K562 (cell line): Measurements from ENCODE around the gene PTH1R. TPM values are rescaled to one million over a fixed set of nuclear protein-coding genes. Genes with fewer than 3 reads are reported as not detected.

Experiments
- ATAC-seq: fragments of 200-7000 bp; cut with Tn5 transposase; 3 replicates; pipeline ENCODE4 v1.9.1; 2020; ENCODE audit warnings: moderate library complexity
- BruUV-seq: library from RNA; stranded (reverse); fragments of 400-500 nt; replicated peaks from 2 replicates; lab custom pipeline; 2021; lab: Mats Ljungman, UMichigan
- CTCF ChIA-PET: fragments of 300-600 bp; formaldehyde crosslinking; extraction: SDS; loops from one replicate; lab custom pipeline; 2021; ENCODE audit warnings: low intra/inter-chr PET ratio; lab: Yijun Ruan, JAX
- POLR2A ChIA-PET: fragments of 300-600, 350-650 bp; sonication (Branson Sonifier 250); formaldehyde crosslinking; extraction: SDS; loops from one replicate; lab custom pipeline; 2021; ENCODE audit warnings: antibody characterized with exemption, inconsistent platforms; lab: Yijun Ruan, JAX
- DNase-seq, 4 experiments: peaks; one replicate each; pipeline versions ENCODE4 v3.0.0 to v3.0.0-alpha.2; 2011 to 2018; ENCODE audit warnings: low spot score in 3 of 4, mixed read lengths in 3 of 4; ENCODE audit errors: extremely low read depth in 1 of 4
- FAIRE-seq: peaks from 2 replicates; lab custom pipeline; 2011; peaks lifted over from hg19 to GRCh38; lab: Jason Lieb, UNC
- H2AFZ ChIP-seq: 2 replicates; pipeline ENCODE4 v1.6.0; 2011; ENCODE audit warnings: low read depth, low read length, control low read depth, inconsistent platforms
- H3K27ac ChIP-seq: fragments of 200-600 bp; 3 replicates; pipeline ENCODE4 v1.8.0; 2011; ENCODE audit warnings: low read depth, mild to moderate bottlenecking, control low read depth, inconsistent platforms, low read length, moderate library complexity, mixed read lengths; ENCODE audit errors: extremely low read depth
- H3K27me3 ChIP-seq, 2 experiments: fragments of 300-600 bp in 1 of 2; 2 replicates in 1 of 2; 3 replicates in 1 of 2; pipeline versions ENCODE4 v1.6.0 to v1.8.0; 2011; ENCODE audit warnings: inconsistent platforms in 2 of 2, low read length in 2 of 2, mild to moderate bottlenecking in 1 of 2, mixed read lengths in 1 of 2, moderate library complexity in 1 of 2; ENCODE audit not compliant: control insufficient read depth in 2 of 2, insufficient read depth in 2 of 2
- H3K36me3 ChIP-seq: fragments of 300-600 bp; 3 replicates; pipeline ENCODE4 v1.8.0; 2011; ENCODE audit warnings: mild to moderate bottlenecking, low read length, inconsistent platforms; ENCODE audit not compliant: control insufficient read depth, insufficient read depth
- H3K4me1 ChIP-seq, 2 experiments: fragments of 200-600 bp in 1 of 2; replicated peaks in 1 of 2; 2 replicates in 1 of 2; 3 replicates in 1 of 2; pipeline versions ENCODE4 v1.5.1 to v1.8.0; 2011; ENCODE audit warnings: inconsistent platforms in 2 of 2, low read length in 2 of 2, mild to moderate bottlenecking in 1 of 2, mixed read lengths in 1 of 2, moderate library complexity in 1 of 2; ENCODE audit not compliant: control insufficient read depth in 2 of 2, insufficient read depth in 2 of 2
- H3K4me2 ChIP-seq: 2 replicates; pipeline ENCODE4 v1.6.1; 2011; ENCODE audit warnings: low read length, control low read depth, inconsistent platforms, mixed read lengths; ENCODE audit not compliant: insufficient read depth
- H3K4me3 ChIP-seq: fragments of 200-600 bp; sonication (generic), shearing (Covaris generic); 2 replicates; pipeline ENCODE4 v1.5.1; 2016; ENCODE audit warnings: control low read depth, inconsistent platforms
- H3K79me2 ChIP-seq: fragments of 200-600 bp; 3 replicates; pipeline ENCODE4 v1.8.0; 2011; ENCODE audit warnings: low read length, inconsistent platforms; ENCODE audit not compliant: control insufficient read depth, insufficient read depth
- H3K9ac ChIP-seq, 2 experiments: 2 replicates each; pipeline versions ENCODE4 v1.6.0 to v1.6.1; 2011; ENCODE audit warnings: low read depth in 2 of 2, low read length in 2 of 2, control low read depth in 1 of 2, inconsistent platforms in 1 of 2, mild to moderate bottlenecking in 1 of 2, mixed read lengths in 1 of 2; ENCODE audit not compliant: insufficient read depth in 1 of 2
- H3K9me1 ChIP-seq: one replicate; pipeline ENCODE4 v1.6.0; 2011; ENCODE audit warnings: inconsistent platforms, mild to moderate bottlenecking, low read length, moderate library complexity; ENCODE audit not compliant: control insufficient read depth, insufficient read depth
- H3K9me3 ChIP-seq: replicated peaks from 2 replicates; pipeline ENCODE4 v1.5.1; 2011; ENCODE audit warnings: low read depth, low read length, inconsistent platforms; ENCODE audit not compliant: control insufficient read depth, insufficient read depth
- H4K20me1 ChIP-seq: replicated peaks from 2 replicates; pipeline ENCODE4 v1.6.1; 2011; ENCODE audit warnings: low read length, inconsistent platforms, mixed read lengths; ENCODE audit not compliant: control insufficient read depth, insufficient read depth
- CBX3 ChIP-seq, 2 experiments: IDR thresholded peaks; 1 replicate in 1 of 2; 2 replicates in 1 of 2; pipeline ENCODE4 v1.6.1; 2012; ENCODE audit warnings: inconsistent platforms in 2 of 2, low read length in 2 of 2, borderline replicate concordance in 1 of 2, control low read depth in 1 of 2
- E2F5 ChIP-seq: sonication (generic); formaldehyde crosslinking; IDR thresholded peaks from 2 replicates; pipeline ENCODE4 v1.8.0; 2022; ENCODE audit warnings: mild to moderate bottlenecking, missing genetic modification reagents
- MLLT1 ChIP-seq, 2 experiments: fragments of 450-650 bp; IDR thresholded peaks; 2 replicates each; pipeline ENCODE4 v1.6.1; 2016
- NCOR1 ChIP-seq: fragments of 450-650 bp; IDR thresholded peaks from 2 replicates; pipeline ENCODE4 v1.6.1; 2016; ENCODE audit warnings: mild to moderate bottlenecking, moderate library complexity
- RBM15 ChIP-seq: fragments of 200-400 bp; formaldehyde crosslinking; IDR thresholded peaks from 2 replicates; pipeline ENCODE4 v1.6.1; 2018; ENCODE audit warnings: mild to moderate bottlenecking, low read length, moderate library complexity; ENCODE audit not compliant: insufficient read depth
- SMC3 ChIP-seq: conservative IDR thresholded peaks from 2 replicates; pipeline ENCODE4 v1.6.1; 2011; ENCODE audit warnings: low read depth, low read length, improper control_type of control experiment; ENCODE audit not compliant: insufficient read depth
- WHSC1 ChIP-seq: IDR thresholded peaks from one replicate; pipeline ENCODE4 v1.6.1; 2012; ENCODE audit warnings: low read length, control low read depth, inconsistent platforms
- ZNF384 ChIP-seq: IDR thresholded peaks from 2 replicates; pipeline ENCODE4 v1.6.1; 2012; ENCODE audit warnings: low read depth, low read length, improper control_type of control experiment
- ZNF609 ChIP-seq: sonication (generic); formaldehyde crosslinking; IDR thresholded peaks from 2 replicates; pipeline ENCODE4 v1.8.1; 2023; ENCODE audit warnings: missing genetic modification reagents, mild to moderate bottlenecking, borderline replicate concordance
- ZNF695 ChIP-seq: fragments of 450-650 bp; formaldehyde crosslinking; IDR thresholded peaks from 2 replicates; pipeline ENCODE4 v1.4.0; 2020; ENCODE audit warnings: mild to moderate bottlenecking, moderate library complexity
- WGBS: fragments of 100-300 bp; shearing (Covaris generic); methylation state at CpG from one replicate; pipeline ENCODE4 v1.1.6; 2016; ENCODE audit warnings: low coverage, mixed read lengths; ENCODE audit not compliant: insufficient coverage; ENCODE audit errors: missing lambda C conversion rate; 5-methylcytosine and 5-hydroxymethylcytosine counted together
- in situ Hi-C: fragments of 300-500 bp; cut with MboI; formaldehyde crosslinking; loops from 4 replicates; pipeline ENCODE4 v1.15.0; 2018; ENCODE audit warnings: inconsistent platforms, mixed read lengths
- intact Hi-C: fragments of 100-400 bp; cut with micrococcal nuclease; formaldehyde crosslinking; loops from 2 replicates; pipeline ENCODE4 v1.14.2; 2022
- polyA plus RNA-seq, 8 experiments: library from polyadenylated mRNA; depleted of rRNA in 4 of 8; stranded (reverse) in 5 of 8; unstranded in 3 of 8; fragments of >200 nt; fragmentation: Nextera tagmentation in 2 of 8; fragmentation: Illumina TruSeq in 1 of 8; extraction: Ambion mirVana in 2 of 8; extraction: Trizol in 1 of 8; gene quantifications; 2 replicates each; pipeline versions ENCODE4 v1.2.1 to v1.2.3, GENCODE V29; 2011 to 2014; ENCODE audit warnings: inconsistent platforms in 1 of 8, missing spikeins in 1 of 8
- total RNA-seq, 7 experiments: library from RNA; depleted of rRNA in 6 of 7; stranded (reverse); fragments of >200 nt in 6 of 7; fragmentation: Illumina TruSeq in 2 of 7; extraction: Trizol in 2 of 7; gene quantifications; 2 replicates each; pipeline versions ENCODE4 v1.2.1 to v1.2.3, GENCODE V29; 2011 to 2021; ENCODE audit warnings: low replicate concordance in 1 of 7

Gene PTH1R
- total and polyA plus RNA-seq, 9 of the 15 experiments (the other 6 are each of a cell fraction or from before 2014, with no cell fraction given), result not detected

GRCh38 chr3:46928282-46928681 lies 50.8 kb downstream of the PTH1R start:
- Histone ChIP-seq H3K27me3 (no peaks in the 10 kb centered on the region), H2AFZ (no peak overlapping the region), H3K36me3 (peaks cover 80% of the 10 kb centered on the region), H3K4me1 (peaks cover 15% of the 10 kb centered on the region in 2 experiments), H3K4me3 (no peak overlapping the region), H3K9ac (no peak overlapping the region), H3K9me1 (no peaks in the 10 kb centered on the region), H3K9me3 (no peaks in the 10 kb centered on the region), H3K27ac (no peak overlapping the region), H3K4me2 (no peak overlapping the region), H3K79me2 (peaks cover 61% of the 10 kb centered on the region), H4K20me1 (peaks cover 15% of the 10 kb centered on the region; the same call in 1 of the 2 replicates)
- CTCF ChIA-PET, result no interaction called here
- ATAC-seq (no peak), FAIRE-seq (no peak), DNase-seq (no peak)
- 57% methylated on average over 1 of the region's 1 CpG for WGBS
- intact Hi-C loops (no loop called here), in situ Hi-C loops (no loop called here)
- BruUV-seq, result no TSS peak
- TF ChIP-seq ZNF384 (peak; percentile 54), RBM15 (no peak), WHSC1 (no peak), ZNF695 (CRISPR knock-in tag) (no peak), ZNF609 (CRISPR knock-in tag) (no peak), E2F5 (no peak), SMC3 (no peak), CBX3 (IDR thresholded peaks at IDR 0.05; ENCODE audit: borderline replicate concordance in 1 of 2, low read length in 2 of 2) (peak in 1 of 2 experiments; percentile 24; a peak in 1 of 3 replicates), NCOR1 (no peak), MLLT1 (IDR thresholded peaks at IDR 0.05) (no peak)
- POLR2A ChIA-PET, result interaction anchor here (0.7 to 1.6 kb wide), 2 partner anchors 7 to 65 kb away, joined by 3 to 4 read pairs; no protein-coding TSS in a partner anchor
